Measurements from ENCODE around the gene DCTN2.
"Not testable (repeated sequence)": the region's sequence is repeated elsewhere in the genome, so short reads cannot be mapped to it uniquely, and the experiment has no call there.

DCTN2 gene

DNA sequence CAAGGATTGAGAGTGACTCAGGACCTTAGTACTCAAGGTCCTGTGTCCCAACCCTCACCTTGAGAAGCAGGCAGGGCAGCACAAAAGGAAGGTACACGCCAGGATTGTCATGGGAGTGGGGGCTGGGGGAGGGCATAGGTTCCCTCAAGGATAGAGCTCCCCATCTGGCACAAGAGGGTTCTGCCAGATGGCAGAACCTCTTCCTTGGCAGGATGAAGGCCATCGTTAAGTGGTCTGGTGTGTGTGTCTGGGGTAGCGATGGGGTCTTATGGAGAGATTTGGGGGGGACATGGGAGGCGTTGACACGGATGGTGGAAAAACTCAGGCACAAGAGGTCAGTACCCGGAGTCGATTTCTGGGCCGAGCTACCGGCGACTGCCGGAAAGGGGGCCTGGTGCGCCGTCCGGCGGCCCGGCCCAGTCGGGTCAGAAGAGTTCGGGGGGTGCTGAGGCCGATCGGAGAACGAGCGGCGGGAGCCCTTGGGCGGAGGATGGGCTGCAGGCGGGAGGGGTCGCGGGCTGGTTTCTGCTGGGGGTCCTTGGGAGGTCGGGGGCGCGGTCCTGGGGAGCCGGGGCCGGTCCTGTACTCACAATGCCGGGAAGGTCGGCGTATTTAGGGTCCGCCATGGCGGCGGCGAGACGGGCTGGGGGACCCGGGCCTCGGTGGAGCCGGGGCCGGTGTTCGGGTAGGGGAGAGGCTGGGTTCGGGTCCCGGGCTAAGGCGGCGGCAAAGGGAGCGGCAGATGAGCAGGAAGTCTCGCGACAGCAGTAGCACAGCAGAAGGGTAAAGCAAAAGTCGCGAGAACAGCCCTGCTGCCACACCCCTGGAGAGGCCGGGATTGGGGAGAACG, at the start of gene DCTN2:
Gene DCTN2, minus strand, starts transcription at position 755 of the 850 bp plus-strand sequence. Its CDS starts 129 bp downstream, at position 626.
- DNase-seq (ENCODE audit: low read depth): peak; percentile 65

DNA sequence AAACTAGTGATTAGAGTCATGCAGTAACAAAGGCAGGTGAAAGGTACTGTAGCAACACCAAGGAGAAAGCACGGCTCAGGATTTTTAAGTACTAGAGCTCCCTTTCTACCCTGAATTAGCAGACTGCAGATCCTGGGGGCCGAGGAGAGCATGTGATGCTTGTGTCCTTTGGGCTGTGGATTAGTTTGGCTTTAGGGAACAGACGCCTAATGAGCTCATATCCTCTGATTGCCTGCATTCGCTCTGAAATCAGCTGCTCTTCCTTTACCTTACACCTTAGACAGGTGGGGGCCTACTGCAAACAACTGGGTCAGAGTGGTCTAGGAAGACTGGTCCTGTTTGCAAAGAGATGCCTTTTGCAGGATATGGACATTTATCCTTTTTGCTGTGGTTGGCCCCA, 46.2 kb upstream of the DCTN2 start:
- no peak for DNase-seq (ENCODE audit: low read depth)

DNA sequence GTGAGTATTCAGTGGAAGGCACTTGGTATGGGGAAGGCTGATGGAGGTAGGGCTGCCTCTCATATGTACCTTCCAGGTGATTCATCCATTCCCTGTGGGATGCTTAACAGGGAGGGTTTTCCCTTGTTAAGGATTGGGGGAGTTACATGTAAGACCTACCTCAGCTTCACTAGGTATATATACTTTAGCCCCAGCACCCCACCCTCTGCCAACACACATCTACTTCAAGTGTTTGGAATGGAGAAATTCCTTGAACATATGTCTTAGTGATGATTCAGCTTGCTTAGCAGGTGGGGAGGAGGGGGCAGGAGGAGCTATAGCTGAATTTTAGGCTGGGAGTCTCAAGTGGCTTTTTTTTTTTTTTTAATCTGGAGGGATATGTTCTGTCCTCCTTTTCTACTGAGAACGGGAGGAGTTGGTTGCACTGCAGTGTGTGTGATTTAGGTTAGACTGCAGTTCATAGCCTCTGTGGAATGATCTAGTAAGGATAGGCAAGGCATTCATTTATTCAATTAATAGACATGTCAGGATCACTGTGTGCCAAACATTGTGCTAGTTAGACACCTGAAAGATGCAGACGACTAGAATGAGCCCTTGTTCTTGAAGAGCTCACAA, 45.7 kb upstream of the DCTN2 start:
- no peak for DNase-seq (ENCODE audit: low read depth)

DNA sequence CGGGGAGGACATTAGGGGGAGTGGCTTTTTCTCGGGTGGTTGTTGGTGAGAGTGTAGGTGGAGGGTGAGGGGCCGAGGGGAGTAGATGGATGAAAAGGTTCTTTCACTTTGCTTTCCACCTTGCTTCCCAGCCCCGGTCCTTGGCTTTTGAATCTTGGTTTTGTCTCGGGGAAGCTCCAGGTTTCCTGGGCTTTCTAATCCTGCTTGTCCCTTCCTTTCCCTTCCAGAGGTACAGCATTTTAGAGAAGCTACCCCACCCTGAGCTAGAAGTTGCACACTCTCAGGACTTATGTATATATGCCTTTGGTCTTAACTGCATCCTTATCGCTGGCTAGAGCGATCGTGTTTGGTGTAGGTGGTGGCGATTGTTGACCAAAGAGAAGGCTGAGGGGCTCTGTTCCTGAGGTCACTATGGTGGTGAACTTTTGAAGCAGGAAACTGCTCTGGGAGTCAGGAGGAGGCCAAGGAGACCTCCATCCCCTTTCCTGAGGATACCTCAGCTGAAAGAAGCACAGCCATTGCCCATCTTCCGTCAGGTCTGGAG, 44.9 kb upstream of the DCTN2 start:
- no peak for DNase-seq (ENCODE audit: low read depth)

DNA sequence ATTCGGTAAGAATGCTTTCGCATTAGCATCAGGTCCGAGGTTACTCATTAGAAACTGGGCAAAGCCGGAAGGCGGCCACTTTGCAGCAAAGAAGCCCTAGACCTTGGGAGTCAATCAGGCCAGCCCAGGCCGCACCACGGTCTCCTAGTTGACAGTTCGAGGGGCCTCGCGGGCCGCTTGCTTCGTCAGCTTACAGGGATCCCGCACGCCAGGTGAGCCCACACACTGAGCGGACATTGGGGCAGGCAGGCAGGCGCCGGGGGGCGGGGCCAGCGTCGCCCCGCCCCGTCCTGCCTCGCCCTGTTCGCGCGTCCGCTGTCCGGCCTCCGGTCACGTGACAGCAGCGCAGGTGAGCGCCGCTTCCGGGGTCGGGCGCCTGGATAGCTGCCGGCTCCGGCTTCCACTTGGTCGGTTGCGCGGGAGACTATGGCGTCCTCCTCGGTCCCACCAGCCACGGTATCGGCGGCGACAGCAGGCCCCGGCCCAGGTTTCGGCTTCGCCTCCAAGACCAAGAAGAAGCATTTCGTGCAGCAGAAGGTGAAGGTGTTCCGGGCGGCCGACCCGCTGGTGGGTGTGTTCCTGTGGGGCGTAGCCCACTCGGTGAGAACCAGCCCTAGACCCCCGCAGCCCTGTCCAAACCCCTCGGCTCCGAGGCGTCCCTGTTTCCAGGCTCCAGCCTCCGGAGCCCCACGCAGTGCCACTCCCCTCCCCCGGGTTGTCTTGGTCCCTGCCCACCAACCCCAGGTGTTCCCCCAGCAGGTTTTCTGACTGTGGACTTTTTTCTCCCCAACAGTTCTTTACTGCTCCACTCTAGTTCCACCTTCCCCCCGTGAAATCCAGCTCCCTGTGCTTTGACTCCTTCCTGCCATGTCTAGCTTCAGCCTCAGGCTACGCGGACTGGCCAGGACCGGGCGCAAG, 44.1 kb upstream of the DCTN2 start, which contains the start of gene PIP4K2C:
Gene PIP4K2C, plus strand, starts transcription at position 329 of the 918 bp plus-strand sequence. Its CDS starts 98 bp downstream, at position 427.
- DNase-seq (ENCODE audit: low read depth): peak; percentile 56

DNA sequence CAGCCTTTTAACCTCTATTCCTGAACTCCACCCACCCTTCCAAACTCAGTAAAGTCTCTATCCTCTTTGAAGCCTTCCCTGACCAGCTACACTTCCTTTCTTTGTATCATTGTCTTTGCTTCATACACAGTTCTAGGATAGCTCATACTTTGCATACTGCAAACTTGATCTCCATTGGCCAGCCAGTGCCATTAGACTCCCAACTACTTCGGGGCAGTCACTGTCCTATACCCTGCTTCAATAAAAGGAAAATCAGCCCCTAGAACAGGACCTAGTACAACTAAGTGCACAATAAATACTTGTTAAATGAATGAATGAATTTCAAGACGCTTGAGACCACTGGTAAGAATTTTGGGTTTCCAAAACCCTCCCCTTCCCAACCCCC, 43.5 kb upstream of the DCTN2 start:
- no peak for DNase-seq (ENCODE audit: low read depth)

DNA sequence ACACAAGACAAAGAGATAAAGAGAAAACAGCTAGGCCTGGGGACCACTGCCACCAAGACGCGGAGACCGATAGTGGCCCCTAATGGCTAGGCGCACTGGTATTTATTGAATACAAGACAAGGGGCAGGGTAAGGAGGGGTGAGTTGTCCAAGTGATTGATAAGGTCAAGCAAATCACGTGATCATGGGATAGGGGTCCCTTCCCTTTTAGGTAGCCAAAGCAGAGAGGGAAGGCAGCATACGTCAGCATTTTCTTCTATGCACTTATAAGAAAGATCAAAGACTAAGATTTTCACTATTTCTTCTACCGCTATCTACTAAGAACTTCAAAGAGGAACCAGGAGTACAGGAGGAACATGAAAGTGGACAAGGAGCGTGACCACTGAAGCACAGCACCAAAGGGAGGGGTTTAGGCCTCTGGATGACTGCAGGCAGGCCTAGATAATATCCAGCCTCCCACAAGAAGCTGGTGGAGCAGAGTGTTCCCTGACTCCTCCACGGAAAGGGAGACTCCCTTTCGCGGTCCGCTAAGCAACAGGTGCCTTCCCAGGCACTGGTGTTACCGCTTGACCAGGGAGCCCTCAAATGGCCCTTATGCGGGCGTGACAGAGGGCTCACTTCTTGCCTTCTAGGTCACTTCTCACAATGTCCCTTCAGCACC, 42.1 kb upstream of the DCTN2 start:
- not testable (repeated sequence) for DNase-seq (ENCODE audit: low read depth)

DNA sequence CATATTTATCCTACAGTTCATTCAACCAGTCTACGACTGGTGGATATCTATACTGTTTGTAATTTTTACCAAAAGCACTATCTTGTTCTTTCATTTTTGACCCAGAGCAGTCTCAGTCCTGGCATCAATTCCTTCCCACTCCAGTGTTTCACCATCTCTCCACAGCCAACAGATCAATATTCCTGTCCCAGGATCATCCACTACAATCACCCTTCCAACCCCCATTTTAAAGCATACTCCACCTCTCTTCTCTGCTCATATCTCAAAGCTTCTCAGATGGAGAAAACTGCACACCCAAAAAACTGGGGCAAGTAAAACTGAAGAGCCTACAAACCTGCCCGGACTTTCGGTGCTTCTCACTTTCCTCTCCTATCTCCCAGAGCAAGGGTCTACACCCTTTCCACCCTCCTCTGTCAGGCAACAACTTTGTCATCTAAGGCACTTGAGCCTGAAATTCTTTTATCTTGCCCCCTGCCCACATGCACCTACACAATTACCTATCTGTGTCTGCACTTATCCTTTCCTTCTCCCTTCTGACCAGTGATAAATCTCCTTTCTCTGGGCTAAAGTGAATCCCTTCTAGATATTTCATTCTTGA, 39.9 kb upstream of the DCTN2 start:
- no peak for DNase-seq (ENCODE audit: low read depth)

DNA sequence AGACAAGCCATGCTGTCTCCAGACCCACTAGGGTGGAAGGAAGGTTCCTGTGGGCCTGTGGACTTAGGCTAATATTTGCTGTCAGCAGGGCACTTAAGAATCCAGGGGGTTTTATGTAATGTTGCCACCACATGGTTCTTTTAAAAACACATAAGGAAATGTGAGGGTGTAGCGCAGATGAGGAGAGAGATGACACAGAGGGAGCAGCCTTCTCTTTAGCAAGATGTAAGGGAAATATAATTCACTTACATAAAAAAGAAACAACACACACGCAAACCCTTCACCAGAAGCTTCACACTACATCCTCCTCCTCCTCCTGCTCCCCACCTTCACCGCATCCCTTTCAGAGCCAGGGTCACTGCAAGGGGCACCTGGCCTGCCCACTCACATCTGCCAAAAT, 39.1 kb upstream of the DCTN2 start:
- no peak for DNase-seq (ENCODE audit: low read depth)

DNA sequence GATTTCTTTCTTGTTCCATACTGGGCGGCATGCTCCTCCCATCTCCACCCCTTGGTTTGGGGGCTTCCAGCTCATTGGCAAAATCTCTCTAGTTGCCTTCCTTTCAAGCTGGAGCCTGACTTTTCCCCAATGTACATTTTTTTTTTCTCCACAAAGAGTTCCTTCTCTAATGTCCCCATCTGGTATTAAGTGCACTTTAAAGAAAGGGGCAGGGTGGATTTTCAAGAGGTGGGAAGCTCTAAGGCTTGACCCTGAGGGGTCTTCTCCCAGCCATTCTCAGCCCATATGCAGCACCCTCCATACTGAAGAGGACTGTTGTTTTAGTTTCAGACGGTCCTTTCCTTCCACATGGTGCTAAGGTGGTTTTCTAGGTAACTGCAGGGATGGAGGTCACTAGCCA, 38.2 kb upstream of the DCTN2 start:
- DNase-seq (ENCODE audit: low read depth): no peak

DNA sequence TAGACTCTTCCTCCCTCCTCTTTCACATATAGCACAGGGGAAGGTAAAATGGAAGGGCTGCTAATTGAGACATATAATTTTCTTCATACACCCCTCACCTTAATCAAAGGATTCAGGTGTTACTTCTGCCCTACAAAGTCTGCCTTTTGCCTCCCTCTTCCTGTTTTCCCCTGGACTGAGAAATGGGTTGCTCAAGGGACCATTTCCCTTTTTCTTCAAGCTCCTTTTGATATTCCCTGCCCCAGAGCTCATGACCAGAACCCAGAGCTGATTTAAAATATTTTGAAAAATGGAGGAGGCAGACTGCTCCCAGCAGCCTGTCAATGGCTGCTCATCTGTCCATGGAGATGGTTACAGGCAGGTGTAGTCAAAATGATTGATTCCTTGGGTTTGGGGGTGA, 37.7 kb upstream of the DCTN2 start:
- no peak for DNase-seq (ENCODE audit: low read depth)

DNA sequence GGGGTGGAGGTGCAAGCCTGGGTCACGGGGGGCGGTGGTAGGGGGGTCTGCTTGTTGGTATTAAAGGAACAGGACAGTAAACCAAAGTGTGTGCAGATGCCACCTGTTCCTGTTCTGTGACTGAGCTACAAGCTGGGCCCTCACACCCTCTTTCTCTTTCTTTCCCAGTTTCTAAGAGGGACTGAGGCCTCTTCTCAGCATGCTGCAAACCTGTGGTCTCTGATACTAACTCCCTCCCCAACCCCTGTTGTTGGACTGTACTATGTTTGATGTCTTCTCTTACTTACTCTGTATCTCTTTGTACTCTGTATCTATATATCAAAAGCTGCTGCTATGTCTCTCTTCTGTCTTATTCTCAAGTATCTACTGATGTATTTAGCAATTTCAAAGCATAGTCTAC, 37.1 kb upstream of the DCTN2 start:
- DNase-seq (ENCODE audit: low read depth): no peak

DNA sequence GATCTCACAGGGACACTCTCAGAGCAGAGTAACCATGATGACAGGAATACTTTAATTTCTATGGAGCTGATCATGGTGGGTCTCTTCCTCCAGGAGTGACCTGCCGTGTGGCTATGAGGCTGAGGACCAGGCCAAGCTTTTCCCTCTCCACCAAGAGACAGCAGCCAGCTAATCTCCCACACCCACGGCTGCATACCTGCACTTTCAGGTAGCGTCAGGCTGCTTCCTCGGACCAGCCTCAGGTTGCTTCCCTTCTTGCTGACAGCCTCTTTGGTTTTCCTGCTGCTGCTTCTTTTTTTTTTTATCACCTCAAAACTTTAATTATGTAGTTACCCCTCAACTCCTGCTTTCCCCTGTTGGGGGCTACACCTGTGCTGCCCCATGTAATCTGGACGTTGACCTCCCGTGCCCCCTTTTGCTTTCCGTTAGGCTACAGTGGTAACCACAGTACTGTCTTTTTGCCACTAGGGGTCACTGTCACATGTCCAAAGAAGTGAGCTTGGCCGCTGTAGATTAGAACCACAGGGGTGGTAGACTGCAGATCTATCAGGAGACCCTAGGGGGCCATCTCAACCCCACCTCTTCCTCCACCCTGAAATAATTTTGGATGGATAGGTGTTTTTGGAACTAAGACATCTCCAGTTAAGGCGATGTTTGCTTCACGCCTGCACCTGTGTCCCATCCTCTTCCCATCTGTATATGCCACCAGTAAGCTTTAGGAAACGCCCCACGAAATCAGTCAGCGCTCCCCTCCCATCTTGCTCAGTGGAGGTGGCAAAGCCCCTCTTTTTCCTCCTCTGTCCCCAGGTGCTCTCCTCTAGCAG, 36.2 kb upstream of the DCTN2 start:
- DNase-seq (ENCODE audit: low read depth): no peak

DNA sequence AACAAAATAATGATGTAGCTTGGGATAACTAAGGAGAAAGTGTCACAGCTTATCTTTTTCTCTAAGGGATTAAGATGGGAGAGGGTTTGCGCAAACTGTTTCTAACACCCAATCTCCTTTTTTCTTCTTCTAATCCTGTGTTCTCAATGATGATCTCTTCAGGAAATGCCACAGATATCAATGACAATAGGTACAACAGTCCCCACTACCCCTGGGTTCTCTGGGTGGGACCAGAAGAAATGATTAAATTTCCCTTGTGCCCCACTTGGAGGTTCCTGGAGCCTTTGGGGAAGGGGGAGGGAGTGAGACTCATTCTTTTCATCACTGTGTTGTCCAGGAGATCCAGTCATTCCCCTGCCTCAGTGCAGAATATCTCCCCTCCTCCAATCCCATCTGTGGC, 35.4 kb upstream of the DCTN2 start:
- DNase-seq (ENCODE audit: low read depth): no peak

DNA sequence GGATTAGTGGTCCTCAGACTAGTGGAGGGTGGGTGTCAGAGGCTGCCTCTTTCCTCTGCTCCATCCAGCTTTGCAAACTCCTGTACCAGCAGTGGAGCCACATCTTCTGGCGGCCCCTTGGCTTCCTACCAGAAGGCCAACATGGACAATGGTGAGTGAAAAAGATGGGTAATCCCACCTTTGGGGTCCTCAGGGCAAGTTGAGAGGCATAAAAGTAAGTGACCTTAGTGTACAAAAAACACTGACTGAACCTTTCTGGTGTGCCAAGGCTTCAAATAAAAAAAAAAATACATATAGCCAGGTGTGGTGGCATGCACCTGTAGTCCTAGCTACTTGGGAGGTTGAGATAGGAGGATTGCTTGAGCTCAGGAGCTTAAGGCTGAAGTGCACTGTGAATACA, 34.8 kb upstream of the DCTN2 start:
- DNase-seq (ENCODE audit: low read depth): no peak

DNA sequence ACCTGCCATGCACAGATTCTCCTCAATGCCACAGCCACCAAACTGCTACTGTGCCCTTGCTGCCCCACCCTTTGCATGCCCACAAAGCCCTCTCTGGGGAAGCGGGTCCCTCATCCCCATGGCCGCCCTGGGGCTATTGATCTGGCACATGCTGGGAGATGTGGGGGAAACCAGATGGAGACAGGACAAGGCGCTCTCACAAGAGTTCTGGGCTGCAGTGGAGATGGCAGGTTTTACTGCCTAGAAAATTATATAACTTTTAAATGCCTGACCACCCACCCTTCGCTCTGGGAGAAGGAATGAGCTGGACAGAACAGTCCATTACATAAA, 33.4 kb upstream of the DCTN2 start:
- DNase-seq (ENCODE audit: low read depth): no peak

DNA sequence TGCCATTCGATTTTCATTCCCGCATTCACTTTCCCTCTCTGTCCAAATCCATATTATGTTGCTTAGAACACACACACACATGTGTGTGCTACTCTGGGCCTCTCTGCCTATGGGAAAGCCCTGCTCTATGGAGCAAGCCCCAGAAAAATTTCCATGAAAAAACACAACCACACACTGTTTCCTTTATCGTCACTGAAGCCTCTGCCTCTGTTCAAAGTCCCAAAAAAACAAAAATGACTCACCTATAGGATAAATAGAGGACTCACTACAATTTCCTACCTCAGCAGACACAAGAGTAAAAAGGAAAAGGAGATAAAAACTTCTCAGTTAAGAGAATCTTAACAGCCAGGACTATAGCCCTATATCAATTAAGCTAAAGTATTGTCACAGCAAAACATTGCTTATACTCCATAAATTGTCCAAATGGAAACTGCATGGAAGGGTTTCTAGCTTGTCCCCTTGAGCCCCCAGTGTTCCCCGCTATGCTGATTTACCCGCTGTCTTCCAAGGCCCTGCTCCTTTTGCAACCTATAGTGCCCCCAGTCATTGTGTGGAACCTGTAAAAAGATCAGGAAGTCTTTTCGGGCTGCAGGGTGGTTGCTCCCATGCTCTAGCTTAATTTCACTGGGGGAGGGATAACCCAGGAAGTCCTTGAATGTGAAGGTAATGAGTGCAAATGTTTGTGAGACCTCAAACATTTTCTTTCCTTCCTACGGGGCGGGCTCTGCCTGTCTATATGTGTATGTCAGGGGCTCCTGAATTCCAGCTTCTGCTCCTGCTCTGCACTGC, 32.9 kb upstream of the DCTN2 start:
- no peak for DNase-seq (ENCODE audit: low read depth)

DNA sequence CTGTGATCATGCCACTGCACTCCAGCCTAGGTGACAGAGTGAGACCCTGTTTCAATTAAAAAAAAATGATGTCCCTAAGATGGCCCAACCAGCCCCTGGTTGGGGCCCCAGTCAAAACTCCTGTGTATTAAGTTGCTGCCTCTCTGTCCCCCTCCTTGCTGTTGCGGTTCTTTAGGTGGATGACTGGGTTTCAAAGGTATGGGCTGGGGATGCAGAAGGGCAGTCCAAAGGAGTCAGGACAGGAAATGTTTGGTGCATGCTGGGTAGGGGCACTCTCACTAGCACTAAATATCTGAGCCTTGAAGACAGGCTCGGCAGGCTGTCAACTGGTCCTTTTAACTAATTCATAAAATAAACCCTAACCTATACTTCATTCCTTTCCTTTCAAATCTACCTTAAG, 32.0 kb upstream of the DCTN2 start:
- no peak for DNase-seq (ENCODE audit: low read depth)

DNA sequence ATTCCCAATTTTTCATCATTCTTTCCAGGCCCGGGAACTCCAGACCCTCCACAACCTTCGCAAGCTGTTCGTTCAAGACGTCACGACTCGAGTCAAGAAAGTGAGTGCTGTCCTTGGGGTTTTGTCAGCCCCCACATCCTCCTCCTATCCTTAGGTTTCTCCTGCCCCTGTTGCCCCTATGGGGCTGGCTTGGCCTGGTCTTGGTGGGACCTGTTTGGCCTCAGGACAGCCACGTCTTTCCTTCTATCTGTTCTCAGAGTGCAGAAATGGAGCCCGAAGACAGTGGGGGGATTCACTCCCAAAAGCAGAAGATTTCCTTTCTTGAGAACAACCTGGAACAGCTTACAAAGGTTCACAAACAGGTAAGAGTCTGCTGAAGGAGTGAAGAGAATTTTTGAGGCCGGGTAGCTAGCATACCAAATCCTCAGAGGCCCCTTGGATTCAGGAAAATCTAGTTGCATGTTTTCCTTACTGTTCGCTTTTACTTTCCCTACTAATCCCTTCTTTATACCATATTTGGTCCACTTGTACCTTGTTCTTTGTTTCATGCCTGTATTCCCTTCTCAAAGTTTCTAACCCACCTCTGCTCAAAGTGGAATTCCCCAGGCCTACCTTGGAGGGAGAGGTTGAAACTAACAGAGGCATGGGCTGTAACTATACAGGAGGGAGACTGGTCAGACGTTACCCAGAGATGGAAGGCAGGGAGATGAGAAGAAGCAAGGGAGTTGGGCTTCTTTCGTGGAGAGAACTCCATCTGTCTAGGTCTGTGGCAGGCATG, 31.2 kb upstream of the DCTN2 start:
- DNase-seq (ENCODE audit: low read depth): no peak

Data from stimulated activated CD8-positive, alpha-beta memory T cell treated with anti-CD3 and anti-CD28 coated beads, Interleukin-15, amount 100 ng/mL, for 24 hours (primary cell).